Subcutaneous abdominal adipose tissue (tissue), 5 donors: ENCODE data around the gene NCKAP5.

Experiments used
- H3K27ac ChIP-seq: one replicate; pipeline ENCODE4 v1.7.0; 2013; ENCODE audit warnings: low read depth, mild to moderate bottlenecking, inconsistent platforms, low read length, moderate library complexity
- H3K27me3 ChIP-seq, 5 donors: one replicate each; pipeline ENCODE4 v1.7.0; 2013; ENCODE audit warnings: low read length in 5 of 5, inconsistent platforms in 1 of 5; ENCODE audit not compliant: control insufficient read depth in 5 of 5, insufficient read depth in 4 of 5
- H3K36me3 ChIP-seq, 5 donors: one replicate each; pipeline ENCODE4 v1.7.0; 2013; ENCODE audit warnings: low read length in 5 of 5; ENCODE audit not compliant: control insufficient read depth in 5 of 5, insufficient read depth in 5 of 5
- H3K4me1 ChIP-seq, 5 donors: one replicate each; pipeline ENCODE4 v1.7.0; 2013; ENCODE audit warnings: low read length in 5 of 5, mild to moderate bottlenecking in 3 of 5, moderate library complexity in 1 of 5; ENCODE audit not compliant: control insufficient read depth in 5 of 5, insufficient read depth in 5 of 5
- H3K4me3 ChIP-seq, 5 donors: one replicate each; pipeline ENCODE4 v1.7.0; 2013; ENCODE audit warnings: low read length in 5 of 5, low read depth in 1 of 5
- H3K9ac ChIP-seq, 5 donors: one replicate each; pipeline ENCODE4 v1.7.0; 2013; ENCODE audit warnings: low read length in 5 of 5, mild to moderate bottlenecking in 4 of 5, moderate library complexity in 3 of 5
- H3K9me3 ChIP-seq, 5 donors: one replicate each; pipeline ENCODE4 v1.7.0; 2013; ENCODE audit warnings: low read length in 5 of 5; ENCODE audit not compliant: control insufficient read depth in 5 of 5
- donor health status: healthy.
- donor health status: healthy.
- donor health status: healthy.
- donor health status: healthy.
- donor health status: healthy.

The NCKAP5 gene

DNA sequence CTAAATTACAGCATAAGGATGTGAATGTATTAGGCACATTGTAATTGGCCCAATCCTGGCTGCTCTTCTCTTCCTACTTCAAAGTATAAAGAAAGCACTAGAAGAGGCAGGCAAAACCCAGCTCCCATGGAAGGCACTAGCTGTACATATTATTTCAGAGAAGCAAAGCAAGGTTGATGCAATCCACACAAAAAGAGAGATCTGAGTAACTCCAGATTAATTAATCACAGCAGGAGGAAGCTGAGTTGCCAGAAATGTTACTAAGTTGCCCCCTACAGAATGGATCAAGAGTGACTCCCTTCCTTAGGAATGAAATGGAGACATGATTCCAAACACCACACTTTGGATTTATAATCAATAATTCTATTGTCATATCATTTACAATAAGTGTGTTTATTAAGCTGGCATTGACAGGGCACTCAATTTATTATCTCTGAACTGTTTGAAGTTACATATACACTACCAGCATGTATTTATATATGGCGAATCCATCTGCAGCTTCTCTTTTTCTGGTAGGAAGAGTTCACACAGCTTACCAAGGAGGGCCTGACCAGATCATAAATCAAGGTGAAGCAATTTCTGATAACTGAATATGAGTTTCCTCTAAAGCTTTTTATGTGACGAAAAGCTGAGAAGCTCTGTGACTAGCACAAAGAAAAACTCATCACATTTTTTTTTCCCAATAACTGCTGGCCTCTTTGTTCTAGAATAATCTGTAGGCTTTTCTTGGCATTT is 505.2 kb downstream of the NCKAP5 start:
- Histone ChIP-seq H3K4me3 (no peak overlapping the region), H3K9ac (no peak overlapping the region), H3K9me3 (no peaks in the 10 kb centered on the region), H3K36me3 (no peaks in the 10 kb centered on the region), H3K4me1 (no peaks in the 10 kb centered on the region), H3K27me3 (no peaks in the 10 kb centered on the region), H3K27ac (no peak overlapping the region)

GRCh38 chr2:133061874-133062593 is 506.2 kb downstream of the NCKAP5 start:
- no peak overlapping the region for H3K27ac ChIP-seq
- H3K9ac ChIP-seq: no peak overlapping the region
- H3K4me3 ChIP-seq: no peak overlapping the region
- H3K27me3 ChIP-seq: no peaks in the 10 kb centered on the region
- no peaks in the 10 kb centered on the region for H3K4me1 ChIP-seq
- no peaks in the 10 kb centered on the region for H3K36me3 ChIP-seq
- no peaks in the 10 kb centered on the region for H3K9me3 ChIP-seq

DNA sequence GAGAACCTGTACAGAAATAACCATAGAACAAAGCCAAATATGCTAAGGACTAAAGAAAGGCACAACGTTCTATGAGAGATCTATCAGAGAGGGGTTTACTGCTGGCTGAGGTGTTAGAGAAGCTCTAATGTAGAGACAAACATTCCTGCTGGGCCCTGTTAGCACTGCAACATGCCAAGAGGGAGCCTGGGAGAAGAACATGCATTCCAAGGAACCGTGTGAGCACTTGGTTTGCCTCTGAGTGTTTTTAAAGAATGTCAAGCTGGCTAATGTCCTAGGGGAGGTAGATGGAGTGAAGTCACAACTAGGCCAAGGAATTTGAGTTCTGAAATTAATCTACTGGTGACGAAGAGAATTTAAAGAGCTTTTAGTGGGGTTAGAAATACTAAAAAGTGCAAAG is 514.0 kb downstream of the NCKAP5 start:
- Histone ChIP-seq H3K36me3 (no peaks in the 10 kb centered on the region), H3K9ac (no peak overlapping the region), H3K9me3 (no peaks in the 10 kb centered on the region), H3K27ac (no peak overlapping the region), H3K4me3 (no peak overlapping the region), H3K27me3 (no peaks in the 10 kb centered on the region), H3K4me1 (peaks cover 0 to 3% (median 0%) of the 10 kb centered on the region in 5 donors)

DNA sequence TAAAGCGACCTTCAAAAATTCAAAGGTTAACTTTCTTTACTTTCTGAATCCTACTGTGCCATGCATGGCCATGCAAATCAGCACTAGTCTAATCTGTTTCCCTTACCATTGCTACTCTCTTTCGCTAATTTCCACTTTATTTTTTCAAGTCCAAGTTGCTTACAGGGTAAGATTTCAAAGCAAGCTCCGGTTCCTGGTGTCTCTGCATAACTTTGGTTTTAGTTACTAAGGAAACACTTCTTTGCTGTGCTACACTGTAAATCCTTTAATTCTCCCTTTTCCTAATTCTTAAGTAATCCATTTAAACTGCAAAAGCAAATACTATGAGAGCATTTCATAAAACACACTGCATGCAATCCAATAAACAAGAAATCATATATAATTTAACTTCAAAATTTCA is 514.7 kb downstream of the NCKAP5 start:
- Histone ChIP-seq H3K9me3 (no peaks in the 10 kb centered on the region), H3K4me1 (peaks cover 0 to 3% (median 0%) of the 10 kb centered on the region in 5 donors), H3K27me3 (no peaks in the 10 kb centered on the region), H3K36me3 (no peaks in the 10 kb centered on the region), H3K4me3 (no peak overlapping the region), H3K9ac (no peak overlapping the region), H3K27ac (no peak overlapping the region)

DNA sequence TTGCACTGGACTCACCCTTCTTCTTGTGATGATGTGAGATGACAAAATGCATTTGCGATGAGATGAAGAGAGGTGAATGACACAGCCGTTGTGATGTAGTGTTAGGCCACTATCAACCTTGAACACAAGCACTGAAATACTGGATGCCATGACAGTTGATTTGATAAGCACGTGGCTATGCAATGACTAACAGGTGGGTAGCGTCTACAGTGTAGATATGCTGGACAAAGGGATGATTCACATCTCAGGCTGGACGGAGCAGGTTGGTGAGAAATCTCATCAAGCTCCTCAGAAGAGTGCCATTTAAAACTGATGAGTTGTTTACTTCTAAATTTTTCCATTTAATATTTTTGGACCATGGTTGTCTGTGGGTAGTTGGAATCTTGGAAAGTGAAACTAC is 522.5 kb downstream of the NCKAP5 start:
- Histone ChIP-seq H3K4me1 (no peaks in the 10 kb centered on the region), H3K9ac (no peak overlapping the region), H3K9me3 (no peaks in the 10 kb centered on the region), H3K27me3 (no peaks in the 10 kb centered on the region), H3K36me3 (no peaks in the 10 kb centered on the region), H3K4me3 (no peak overlapping the region), H3K27ac (no peak overlapping the region)

- H3K27me3 ChIP-seq: no peaks in the 10 kb centered on the region
- H3K9me3 ChIP-seq: no peaks in the 10 kb centered on the region
- no peak overlapping the region for H3K4me3 ChIP-seq
- H3K36me3 ChIP-seq: no peaks in the 10 kb centered on the region
- no peaks in the 10 kb centered on the region for H3K4me1 ChIP-seq
- H3K9ac ChIP-seq: no peak overlapping the region
- no peak overlapping the region for H3K27ac ChIP-seq
Measured at GRCh38 chr2:133044556-133044955, 523.7 kb downstream of the NCKAP5 start.

DNA sequence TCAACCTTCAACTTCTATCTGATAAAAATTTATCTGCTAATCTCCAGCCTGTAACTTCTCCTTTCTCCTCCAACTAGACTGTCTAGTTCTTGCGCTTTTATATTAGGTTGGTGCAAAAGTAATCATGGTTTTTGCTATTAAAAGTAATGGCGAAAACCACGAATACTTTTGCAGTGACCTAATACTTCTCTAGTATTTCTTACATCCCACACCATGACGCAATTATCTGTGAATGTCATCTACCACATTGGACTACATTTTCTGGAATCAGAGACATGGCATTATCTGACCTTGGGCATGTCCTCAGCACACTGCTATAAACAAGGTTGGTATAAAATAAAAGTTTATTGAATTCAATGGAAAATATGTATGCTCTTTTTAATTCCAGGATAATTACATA is 528.1 kb downstream of the NCKAP5 start:
- Histone ChIP-seq H3K4me3 (no peak overlapping the region), H3K27ac (no peak overlapping the region), H3K27me3 (no peaks in the 10 kb centered on the region), H3K4me1 (no peaks in the 10 kb centered on the region), H3K9me3 (peaks cover 0 to 7% (median 0%) of the 10 kb centered on the region in 5 donors), H3K9ac (no peak overlapping the region), H3K36me3 (no peaks in the 10 kb centered on the region)

- Histone ChIP-seq H3K36me3 (no peaks in the 10 kb centered on the region), H3K9ac (no peak overlapping the region), H3K9me3 (peaks cover 0 to 7% (median 2%) of the 10 kb centered on the region in 5 donors), H3K27me3 (no peaks in the 10 kb centered on the region), H3K4me3 (no peak overlapping the region), H3K27ac (no peak overlapping the region), H3K4me1 (no peaks in the 10 kb centered on the region)
Measured at GRCh38 chr2:133039531-133039930, 528.7 kb downstream of the NCKAP5 start.

DNA sequence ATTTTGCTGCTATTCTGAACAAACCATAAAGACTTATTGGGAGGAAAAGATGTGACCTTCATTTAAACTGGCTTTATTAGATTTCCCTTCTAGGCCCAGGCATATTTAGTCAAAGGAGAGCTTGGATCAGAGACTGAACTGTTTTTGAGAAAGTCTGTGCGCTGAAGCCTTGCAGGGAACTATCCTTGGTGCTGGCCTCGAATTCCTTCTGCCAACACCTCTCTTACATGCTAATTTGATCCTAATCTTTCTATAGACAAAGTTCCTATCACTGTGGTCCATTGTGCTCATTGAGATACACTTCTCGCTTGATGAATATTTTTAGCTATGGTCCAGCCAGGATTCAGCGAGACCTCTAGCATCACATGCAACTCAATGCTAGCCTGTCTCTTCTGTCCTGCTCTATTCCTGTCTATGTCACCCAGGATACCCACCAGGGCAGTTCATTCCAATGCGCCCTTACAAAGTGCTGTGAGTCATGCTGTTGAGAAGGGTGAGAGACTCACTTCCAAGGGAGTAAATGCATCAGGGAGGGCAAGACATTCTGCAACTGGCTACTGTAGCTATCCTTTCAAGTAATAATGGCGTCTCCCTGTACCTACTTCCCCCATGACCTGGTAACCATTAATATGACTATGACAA is 541.6 kb downstream of the NCKAP5 start:
- Histone ChIP-seq H3K4me1 (no peaks in the 10 kb centered on the region), H3K4me3 (no peak overlapping the region), H3K27me3 (no peaks in the 10 kb centered on the region), H3K9ac (no peak overlapping the region), H3K36me3 (no peaks in the 10 kb centered on the region), H3K9me3 (peaks cover 0 to 7% (median 0%) of the 10 kb centered on the region in 5 donors), H3K27ac (no peak overlapping the region)

GRCh38 chr2:133025004-133025403 is 543.3 kb downstream of the NCKAP5 start:
- Histone ChIP-seq H3K36me3 (no peaks in the 10 kb centered on the region), H3K27me3 (no peaks in the 10 kb centered on the region), H3K4me3 (no peak overlapping the region), H3K9me3 (peaks cover 0 to 7% (median 0%) of the 10 kb centered on the region in 5 donors), H3K9ac (no peak overlapping the region), H3K27ac (no peak overlapping the region), H3K4me1 (no peaks in the 10 kb centered on the region)
